ENCODE results near the gene PNMA6F. TPM values are rescaled to one million over a fixed set of nuclear protein-coding genes. Genes with fewer than 3 reads are reported as not detected.
"Not testable (repeated sequence)": the region's sequence is repeated elsewhere in the genome, so short reads cannot be mapped to it uniquely, and the experiment has no call there.

PNMA6F gene
- total RNA-seq, 1 donor from 2014 or later: not detected

GRCh38 chrX:153272070-153272469 lies 49.5 kb downstream of the PNMA6F start:
- H3K4me1 Mint-ChIP-seq (ENCODE audit: unreplicated experiment); H3K27me3 Mint-ChIP-seq (ENCODE audit: unreplicated experiment); H3K4me3 Mint-ChIP-seq (ENCODE audit: unreplicated experiment): not testable (repeated sequence)

More at GRCh38 chrX:153272070-153272469, 49.5 kb downstream of the PNMA6F start:
- not testable (repeated sequence) for H3K9me3 Mint-ChIP-seq (ENCODE audit: unreplicated experiment); DNase-seq (ENCODE audit: low spot score); H3K27ac Mint-ChIP-seq (ENCODE audit: unreplicated experiment); H3K36me3 Mint-ChIP-seq (ENCODE audit: low read depth, unreplicated experiment)

Other genes with a start within 250 kb of the PNMA6F start
- 1.3 TPM for gene PNMA6A, start 249.3 kb downstream of the PNMA6F start, total RNA-seq (ENCODE audit: unreplicated experiment)
- gene MAGEA1, start 142.5 kb downstream of the PNMA6F start, total RNA-seq (ENCODE audit: unreplicated experiment): not detected
- 14.4 TPM for gene ZNF275, start 12.4 kb upstream of the PNMA6F start, total RNA-seq (ENCODE audit: unreplicated experiment)
- not detected for gene PNMA6E, start 79.6 kb upstream of the PNMA6F start, total RNA-seq (ENCODE audit: unreplicated experiment)
- gene ZFP92, start 89.7 kb upstream of the PNMA6F start, total RNA-seq (ENCODE audit: unreplicated experiment): 0.49 TPM
- 1.5 TPM for gene TREX2, start 124.3 kb upstream of the PNMA6F start, total RNA-seq (ENCODE audit: unreplicated experiment)
- gene HAUS7, start 148.8 kb upstream of the PNMA6F start, total RNA-seq (ENCODE audit: unreplicated experiment): 27.7 TPM
- 393 TPM for gene BGN, start 173.2 kb upstream of the PNMA6F start, total RNA-seq (ENCODE audit: unreplicated experiment)
- gene ATP2B3, start 195.9 kb upstream of the PNMA6F start, total RNA-seq (ENCODE audit: unreplicated experiment): 0.10 TPM

Data from endothelial cell (in vitro differentiated cells).